Smooth muscle cell (in vitro differentiated cells): ENCODE measurements around the gene COL23A1. TPM values are rescaled to one million over a fixed set of nuclear protein-coding genes. Genes with fewer than 3 reads are reported as not detected.
A peak's percentile ranks its signal among the peaks of the same experiment; 100 is the strongest.

Experiments used
- DNase-seq: peaks from one replicate; lab custom pipeline; 2025; ENCODE audit not compliant: unreplicated experiment; lab: John Stamatoyannopoulos, UW
- H2AFZ ChIP-seq: fragments of 200-600 bp; sonication (generic); 2 replicates; pipeline ENCODE4 v1.6.0; 2016; ENCODE audit warnings: antibody characterized with exemption, low read depth, mild to moderate bottlenecking
- H3F3A ChIP-seq: fragments of 200-600 bp; sonication (generic); 2 replicates; pipeline ENCODE4 v1.6.0; 2017; ENCODE audit warnings: antibody characterized with exemption, low read depth
- H3K27ac ChIP-seq: fragments of 200-600 bp; sonication (generic); 2 replicates; pipeline ENCODE4 v1.5.1; 2016; ENCODE audit warnings: low read depth, mild to moderate bottlenecking
- H3K27me3 ChIP-seq: fragments of 200-600 bp; sonication (generic); 2 replicates; pipeline ENCODE4 v1.6.1; 2016; ENCODE audit warnings: low read depth, mild to moderate bottlenecking
- H3K36me3 ChIP-seq: fragments of 200-600 bp; sonication (generic); 2 replicates; pipeline ENCODE4 v1.5.1; 2016; ENCODE audit warnings: low read depth
- H3K4me1 ChIP-seq: fragments of 200-600 bp; sonication (generic); 2 replicates; pipeline ENCODE4 v1.5.1; 2016; ENCODE audit warnings: low read depth
- H3K4me2 ChIP-seq: fragments of 200-600 bp; sonication (generic); 2 replicates; pipeline ENCODE4 v1.6.0; 2016; ENCODE audit warnings: mild to moderate bottlenecking
- H3K4me3 ChIP-seq: fragments of 200-600 bp; sonication (generic); 2 replicates; pipeline ENCODE4 v1.5.1; 2016; ENCODE audit warnings: mild to moderate bottlenecking
- H3K79me2 ChIP-seq: fragments of 200-600 bp; sonication (generic); 2 replicates; pipeline ENCODE4 v1.6.0; 2016; ENCODE audit warnings: low read depth, mild to moderate bottlenecking
- H3K9ac ChIP-seq: fragments of 200-600 bp; sonication (generic); 2 replicates; pipeline ENCODE4 v1.6.0; 2016; ENCODE audit warnings: low read depth
- H3K9me3 ChIP-seq: fragments of 200-600 bp; sonication (generic); replicated peaks from 2 replicates; pipeline ENCODE4 v1.5.1; 2016; ENCODE audit warnings: low read depth
- H4K20me1 ChIP-seq: fragments of 200-600 bp; sonication (generic); 2 replicates; pipeline ENCODE4 v1.6.0; 2016; ENCODE audit warnings: low read depth
- WGBS: methylation state at CpG from one replicate; pipeline ENCODE4 v1.1.7; 2016; ENCODE audit warnings: low lambda C conversion rate; 5-methylcytosine and 5-hydroxymethylcytosine counted together
- polyA plus RNA-seq: library from polyadenylated mRNA; unstranded; fragments of >200 nt; fragmentation: Nextera tagmentation; extraction: Ambion mirVana; gene quantifications from 2 replicates; pipeline ENCODE4 v1.2.1, GENCODE V29; 2016
- total RNA-seq: library from RNA; depleted of rRNA; stranded (reverse); fragments of >200 nt; gene quantifications from 2 replicates; pipeline ENCODE4 v1.2.3, GENCODE V29; 2014
- TF ChIP-seq, protein P1 (sequence below): fragments of 200-600 bp; sonication (generic); IDR thresholded peaks from 2 replicates; pipeline ENCODE4 v1.5.1; 2017; ENCODE audit warnings: borderline replicate concordance, mild to moderate bottlenecking, antibody characterized with exemption; ENCODE audit not compliant: insufficient read depth, poor library complexity, severe bottlenecking

The COL23A1 gene
- total and polyA plus RNA-seq, 2 experiments from 2014 or later = 5.3 to 27.4 TPM

- Histone ChIP-seq H3K4me2 (peak overlapping the region; percentile 56), H3K4me1 (peaks cover 16% of the 10 kb centered on the region), H3K79me2 (no peaks in the 10 kb centered on the region), H3K36me3 (no peaks in the 10 kb centered on the region), H2AFZ (no peak overlapping the region), H3K9ac (no peak overlapping the region), H4K20me1 (no peaks in the 10 kb centered on the region), H3F3A (no peaks in the 10 kb centered on the region), H3K4me3 (no peak overlapping the region), H3K27ac (peak overlapping the region; percentile 24), H3K27me3 (no peaks in the 10 kb centered on the region), H3K9me3 (no peaks in the 10 kb centered on the region)
- 37% methylated on average over 6 of the region's 6 CpGs for WGBS
- no peak for DNase-seq
- TF ChIP-seq, protein P1, sequence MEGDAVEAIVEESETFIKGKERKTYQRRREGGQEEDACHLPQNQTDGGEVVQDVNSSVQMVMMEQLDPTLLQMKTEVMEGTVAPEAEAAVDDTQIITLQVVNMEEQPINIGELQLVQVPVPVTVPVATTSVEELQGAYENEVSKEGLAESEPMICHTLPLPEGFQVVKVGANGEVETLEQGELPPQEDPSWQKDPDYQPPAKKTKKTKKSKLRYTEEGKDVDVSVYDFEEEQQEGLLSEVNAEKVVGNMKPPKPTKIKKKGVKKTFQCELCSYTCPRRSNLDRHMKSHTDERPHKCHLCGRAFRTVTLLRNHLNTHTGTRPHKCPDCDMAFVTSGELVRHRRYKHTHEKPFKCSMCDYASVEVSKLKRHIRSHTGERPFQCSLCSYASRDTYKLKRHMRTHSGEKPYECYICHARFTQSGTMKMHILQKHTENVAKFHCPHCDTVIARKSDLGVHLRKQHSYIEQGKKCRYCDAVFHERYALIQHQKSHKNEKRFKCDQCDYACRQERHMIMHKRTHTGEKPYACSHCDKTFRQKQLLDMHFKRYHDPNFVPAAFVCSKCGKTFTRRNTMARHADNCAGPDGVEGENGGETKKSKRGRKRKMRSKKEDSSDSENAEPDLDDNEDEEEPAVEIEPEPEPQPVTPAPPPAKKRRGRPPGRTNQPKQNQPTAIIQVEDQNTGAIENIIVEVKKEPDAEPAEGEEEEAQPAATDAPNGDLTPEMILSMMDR = no peak
Measured at GRCh38 chr5:178416919-178417318, 173.3 kb downstream of the COL23A1 start.

DNA sequence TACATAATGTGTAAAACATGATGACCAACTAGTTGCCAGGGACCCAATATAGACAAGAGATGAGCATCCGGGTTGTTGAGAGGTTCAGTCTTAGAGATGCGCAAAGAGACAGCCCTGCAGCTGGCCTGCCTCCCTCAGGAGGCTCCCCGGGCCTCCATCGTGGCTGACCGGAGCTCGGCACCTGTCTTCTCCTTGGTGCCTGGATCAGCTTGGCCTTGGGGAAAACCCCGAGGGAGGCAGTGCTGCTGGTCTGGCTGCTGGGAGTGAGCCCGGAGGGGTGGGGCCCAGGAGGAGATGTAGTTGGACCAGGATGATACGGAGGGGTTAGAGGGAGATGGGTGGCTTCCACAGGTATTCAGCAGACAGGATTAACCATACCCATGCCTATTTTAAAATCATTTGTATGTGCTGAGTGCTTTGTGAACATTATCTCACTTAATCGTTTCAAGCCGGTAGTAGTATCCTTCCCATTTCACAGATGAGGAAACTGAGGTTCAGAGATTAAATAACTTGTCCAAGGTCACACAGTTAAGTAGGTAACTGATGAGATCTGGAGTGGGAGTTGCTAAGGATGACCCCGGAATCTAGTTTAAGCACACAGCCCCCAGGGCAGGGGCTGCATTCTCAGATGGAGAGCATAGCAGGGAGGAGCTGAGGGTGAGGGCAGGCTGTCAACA is 173.8 kb downstream of the COL23A1 start:
- TF ChIP-seq, protein P1 = no peak
- Histone ChIP-seq H3F3A (no peaks in the 10 kb centered on the region), H3K79me2 (no peaks in the 10 kb centered on the region), H3K36me3 (no peaks in the 10 kb centered on the region), H3K4me3 (no peak overlapping the region), H3K27me3 (no peaks in the 10 kb centered on the region), H2AFZ (no peak overlapping the region), H3K9me3 (no peaks in the 10 kb centered on the region), H4K20me1 (no peaks in the 10 kb centered on the region), H3K4me1 (peaks cover 12% of the 10 kb centered on the region), H3K4me2 (peak overlapping the region; percentile 56), H3K9ac (no peak overlapping the region), H3K27ac (peak overlapping the region; percentile 24)
- WGBS = 93% methylated on average over 12 of the region's 12 CpGs
- no peak for DNase-seq

GRCh38 chr5:178415353-178415752 is 174.8 kb downstream of the COL23A1 start:
- 95% methylated on average over 16 of the region's 17 CpGs for whole genome bisulfite sequencing
- Histone ChIP-seq H3K4me2 (no peak overlapping the region), H3K27me3 (no peaks in the 10 kb centered on the region), H3K79me2 (no peaks in the 10 kb centered on the region), H3K9me3 (no peaks in the 10 kb centered on the region), H4K20me1 (no peaks in the 10 kb centered on the region), H3F3A (no peaks in the 10 kb centered on the region), H3K4me1 (peaks cover 5% of the 10 kb centered on the region), H2AFZ (no peak overlapping the region), H3K4me3 (no peak overlapping the region), H3K27ac (no peak overlapping the region), H3K36me3 (no peaks in the 10 kb centered on the region), H3K9ac (no peak overlapping the region)
- TF ChIP-seq, protein P1 = no peak
- DNase-seq = no peak

DNA sequence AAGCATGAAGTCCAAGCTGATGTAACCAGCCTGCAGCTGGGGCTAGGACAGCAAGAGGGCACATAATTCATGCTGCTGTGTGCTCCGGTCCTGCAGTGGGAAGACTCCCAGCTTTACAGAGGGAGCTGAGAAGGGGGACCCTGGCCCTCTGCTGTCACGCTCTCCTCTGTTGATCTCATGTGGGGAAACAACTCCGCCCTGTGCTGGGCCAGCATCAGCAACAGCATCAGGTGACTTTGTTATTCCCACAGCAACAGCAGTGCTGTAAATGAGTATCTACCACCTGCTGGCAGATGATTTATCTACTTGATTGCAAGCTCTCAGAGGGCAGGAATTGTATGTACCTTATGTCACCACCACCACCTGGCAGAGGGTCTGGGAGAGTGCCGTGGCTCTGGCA is 176.2 kb downstream of the COL23A1 start:
- TF ChIP-seq, protein P1 = no peak
- Histone ChIP-seq H3K79me2 (no peaks in the 10 kb centered on the region), H2AFZ (no peak overlapping the region), H3K27ac (no peak overlapping the region), H3K4me2 (no peak overlapping the region), H3K4me1 (no peaks in the 10 kb centered on the region), H3K9ac (no peak overlapping the region), H3K4me3 (no peak overlapping the region), H4K20me1 (no peaks in the 10 kb centered on the region), H3K27me3 (no peaks in the 10 kb centered on the region), H3K36me3 (no peaks in the 10 kb centered on the region), H3K9me3 (no peaks in the 10 kb centered on the region), H3F3A (no peaks in the 10 kb centered on the region)
- DNase-seq = no peak
- WGBS = 74% methylated on average over 4 of the region's 4 CpGs
